A673 (cell line): Measurements from ENCODE around the gene DPYD. TPM values are rescaled to one million over a fixed set of nuclear protein-coding genes. Genes with fewer than 3 reads are reported as not detected.

Experiments
- BruUV-seq: library from RNA; stranded (reverse); fragments of 400-500 nt; replicated peaks from 2 replicates; lab custom pipeline; 2021; lab: Mats Ljungman, UMichigan
- CTCF ChIA-PET: fragments of 300-600 bp; sonication (Branson Sonifier 250); formaldehyde crosslinking; loops from one replicate; lab custom pipeline; 2022; ENCODE audit warnings: antibody characterized with exemption; lab: Charles Lee
- POLR2A ChIA-PET: fragments of 300-600 bp; sonication (Branson Sonifier 250); formaldehyde crosslinking; loops from one replicate; lab custom pipeline; 2022; ENCODE audit warnings: antibody characterized with exemption; ENCODE audit not compliant: low non-redundant PET; lab: Charles Lee
- DNase-seq: peaks from one replicate; pipeline ENCODE4 v3.0.0-alpha.2; 2015; ENCODE audit warnings: low spot score
- H3K27ac ChIP-seq: fragments of 200-600 bp; sonication (generic); 2 replicates; pipeline ENCODE4 v1.5.1; 2016; ENCODE audit warnings: mixed run types, low read depth, mild to moderate bottlenecking, mixed read lengths, antibody characterized with exemption, low read length; ENCODE audit not compliant: poor library complexity, severe bottlenecking
- H3K27me3 ChIP-seq: fragments of 200-600 bp; sonication (generic); replicated peaks from 2 replicates; pipeline ENCODE4 v1.6.1; 2017; ENCODE audit warnings: mixed run types, low read depth, mild to moderate bottlenecking, mixed read lengths, antibody characterized with exemption, low read length; ENCODE audit not compliant: insufficient read depth, poor library complexity
- H3K36me3 ChIP-seq: fragments of 200-600 bp; sonication (generic); 2 replicates; pipeline ENCODE4 v1.6.1; 2016; ENCODE audit warnings: mixed run types, mild to moderate bottlenecking, mixed read lengths, antibody characterized with exemption, low read length; ENCODE audit not compliant: insufficient read depth, poor library complexity, severe bottlenecking
- H3K4me1 ChIP-seq: fragments of 200-600 bp; sonication (generic); 2 replicates; pipeline ENCODE4 v1.6.1; 2017; ENCODE audit warnings: mixed run types, mild to moderate bottlenecking, mixed read lengths, antibody characterized with exemption, low read length; ENCODE audit not compliant: insufficient read depth, poor library complexity, severe bottlenecking
- H3K4me3 ChIP-seq: fragments of 200-600 bp; sonication (generic); 2 replicates; pipeline ENCODE4 v1.5.1; 2016; ENCODE audit warnings: low read depth, mixed run types, mild to moderate bottlenecking, mixed read lengths, low read length; ENCODE audit not compliant: poor library complexity, severe bottlenecking
- H3K9me3 ChIP-seq: fragments of 200-600 bp; sonication (generic); 2 replicates; pipeline ENCODE4 v1.6.1; 2016; ENCODE audit warnings: mixed run types, low read depth, mild to moderate bottlenecking, mixed read lengths, antibody characterized with exemption, low read length; ENCODE audit not compliant: poor library complexity, severe bottlenecking
- CTCF ChIP-seq: fragments of 300-800, 200-600 bp; sonication (generic); conservative IDR thresholded peaks from 2 replicates; pipeline ENCODE4 v1.5.1; 2017; ENCODE audit warnings: low read depth, mild to moderate bottlenecking, antibody characterized with exemption, low read length, moderate library complexity, mixed read lengths
- EZH2 ChIP-seq: fragments of 200-600 bp; sonication (generic); IDR thresholded peaks from 2 replicates; pipeline ENCODE4 v1.6.1; 2017; ENCODE audit warnings: borderline replicate concordance, low read depth, mild to moderate bottlenecking, mixed read lengths, antibody characterized with exemption, low read length; ENCODE audit not compliant: poor library complexity, severe bottlenecking
- intact Hi-C: fragments of 100-400 bp; cut with micrococcal nuclease; formaldehyde crosslinking; loops from one replicate; pipeline ENCODE4 v1.10.0; 2022; ENCODE audit not compliant: unreplicated experiment
- total RNA-seq: library from RNA; stranded (reverse); gene quantifications from 2 replicates; pipeline ENCODE4 v1.2.3, GENCODE V29; 2021

The DPYD gene
- total RNA-seq, 1 experiment from 2014 or later: 13.4 TPM

- H3K9me3 ChIP-seq: no peaks in the 10 kb centered on the region
- H3K27me3 ChIP-seq: no peaks in the 10 kb centered on the region
- BruUV-seq: no TSS peak
- TF ChIP-seq CTCF: no peak
- TF ChIP-seq EZH2: no peak
- no peak for DNase-seq
- intact Hi-C loops: no loop called here
- H3K27ac ChIP-seq: no peak overlapping the region
- ChIA-PET POLR2A (no interaction called here), CTCF (no interaction called here)
- no peaks in the 10 kb centered on the region for H3K4me1 ChIP-seq
- no peak overlapping the region for H3K4me3 ChIP-seq
- H3K36me3 ChIP-seq: no peaks in the 10 kb centered on the region
Measured at GRCh38 chr1:97814121-97814520, 106.7 kb downstream of the DPYD start.

GRCh38 chr1:97812076-97812475, 108.8 kb downstream of the DPYD start:
- no peaks in the 10 kb centered on the region for H3K27me3 ChIP-seq
- CTCF ChIA-PET: no interaction called here
- no peak for DNase-seq
- BruUV-seq: no TSS peak
- POLR2A ChIA-PET: no interaction called here
- H3K9me3 ChIP-seq: no peaks in the 10 kb centered on the region
- intact Hi-C loops: no loop called here
- no peak overlapping the region for H3K4me3 ChIP-seq
- no peaks in the 10 kb centered on the region for H3K4me1 ChIP-seq
- H3K36me3 ChIP-seq: no peaks in the 10 kb centered on the region
- H3K27ac ChIP-seq: no peak overlapping the region
- TF ChIP-seq EZH2 (no peak), CTCF (no peak)

- Histone ChIP-seq H3K4me1 (peaks cover 4% of the 10 kb centered on the region), H3K9me3 (no peaks in the 10 kb centered on the region), H3K27me3 (peaks cover 38% of the 10 kb centered on the region), H3K4me3 (no peak overlapping the region), H3K27ac (no peak overlapping the region), H3K36me3 (no peaks in the 10 kb centered on the region)
- ChIA-PET POLR2A (no interaction called here), CTCF (interaction anchor here (0.6 kb wide), 1 partner anchor 760 kb away, joined by 4 read pairs; no protein-coding TSS in a partner anchor)
- BruUV-seq: no TSS peak
- intact Hi-C loops: no loop called here
- TF ChIP-seq EZH2: no peak
- no peak for TF ChIP-seq CTCF
- no peak for DNase-seq
Measured at GRCh38 chr1:97806996-97807520, 113.8 kb downstream of the DPYD start.
